ENCODE data around the gene RAI1.
"Not testable (repeated sequence)": the region's sequence is repeated elsewhere in the genome, so short reads cannot be mapped to it uniquely, and the experiment has no call there.

Gene RAI1

GRCh38 chr17:17676752-17677151, 4.5 kb upstream of the RAI1 start:
- TF ChIP-seq CTCF (IDR thresholded peaks at IDR 0.05; ENCODE audit: control extremely low read depth, extremely low read depth, low read depth, missing control alignments), result no peak
- POLR2A ChIA-PET, result no interaction called here
- no peak for DNase-seq (ENCODE audit: extremely low spot score)
- CTCF ChIA-PET, result interaction anchor here (0.6 to 5.0 kb wide), 4 partner anchors 11 to 242 kb away, joined by 3 to 57 read pairs (median 18); no protein-coding TSS in a partner anchor

- POLR2A ChIA-PET, result no interaction called here
- CTCF ChIA-PET, result interaction anchor here (0.6 to 5.0 kb wide), 5 partner anchors 9 to 242 kb away, joined by 3 to 57 read pairs (median 3); no protein-coding TSS in a partner anchor
- TF ChIP-seq CTCF (IDR thresholded peaks at IDR 0.05; ENCODE audit: control extremely low read depth, extremely low read depth, low read depth, missing control alignments), result no peak
- no peak for DNase-seq (ENCODE audit: extremely low spot score)
Observed at GRCh38 chr17:17677299-17678040, 3.8 kb upstream of the RAI1 start.

- CTCF ChIA-PET, result interaction anchor here (0.6 to 5.0 kb wide), 8 partner anchors 9 to 241 kb away, joined by 3 to 57 read pairs (median 11); no protein-coding TSS in a partner anchor
- DNase-seq (ENCODE audit: extremely low spot score); POLR2A ChIA-PET: not testable (repeated sequence)
Observed at GRCh38 chr17:17678063-17678699, 3.1 kb upstream of the RAI1 start.

- POLR2A ChIA-PET, result interaction anchor here (0.6 kb wide), 1 partner anchor 8 kb away, joined by 3 read pairs; no protein-coding TSS in a partner anchor
- TF ChIP-seq CTCF (IDR thresholded peaks at IDR 0.05; ENCODE audit: control extremely low read depth, extremely low read depth, low read depth, missing control alignments), result no peak
- CTCF ChIA-PET, result interaction anchor here (0.9 to 5.0 kb wide), 14 partner anchors 8 to 354 kb away, joined by 3 to 57 read pairs (median 10); no protein-coding TSS in a partner anchor
- DNase-seq (ENCODE audit: extremely low spot score), result no peak
Observed at GRCh38 chr17:17679243-17679642, 2.0 kb upstream of the RAI1 start.

GRCh38 chr17:17679748-17680147, 1.5 kb upstream of the RAI1 start:
- no peak for TF ChIP-seq CTCF (IDR thresholded peaks at IDR 0.05; ENCODE audit: control extremely low read depth, extremely low read depth, low read depth, missing control alignments)
- DNase-seq (ENCODE audit: extremely low spot score), result no peak
- POLR2A ChIA-PET, result interaction anchor here (0.6 to 0.7 kb wide), 2 partner anchors 12 to 342 kb away, joined by 3 read pairs; no protein-coding TSS in a partner anchor
- CTCF ChIA-PET, result interaction anchor here (0.9 to 5.0 kb wide), 21 partner anchors 9 to 357 kb away, joined by 3 to 57 read pairs (median 7); no protein-coding TSS in a partner anchor

GRCh38 chr17:17680477-17681186, 626 bp upstream of the RAI1 start:
- DNase-seq (ENCODE audit: extremely low spot score), result no peak
- TF ChIP-seq CTCF (IDR thresholded peaks at IDR 0.05; ENCODE audit: control extremely low read depth, extremely low read depth, low read depth, missing control alignments), result no peak
- POLR2A ChIA-PET, result interaction anchor here (0.6 kb wide), 1 partner anchor 343 kb away, joined by 3 read pairs; no protein-coding TSS in a partner anchor
- CTCF ChIA-PET, result interaction anchor here (0.6 to 5.0 kb wide), 25 partner anchors 8 to 357 kb away, joined by 3 to 57 read pairs (median 5); no protein-coding TSS in a partner anchor

Data from GM10248 (cell line).